ENCODE results near the gene P2RY13.

- TF ChIP-seq, protein P1, sequence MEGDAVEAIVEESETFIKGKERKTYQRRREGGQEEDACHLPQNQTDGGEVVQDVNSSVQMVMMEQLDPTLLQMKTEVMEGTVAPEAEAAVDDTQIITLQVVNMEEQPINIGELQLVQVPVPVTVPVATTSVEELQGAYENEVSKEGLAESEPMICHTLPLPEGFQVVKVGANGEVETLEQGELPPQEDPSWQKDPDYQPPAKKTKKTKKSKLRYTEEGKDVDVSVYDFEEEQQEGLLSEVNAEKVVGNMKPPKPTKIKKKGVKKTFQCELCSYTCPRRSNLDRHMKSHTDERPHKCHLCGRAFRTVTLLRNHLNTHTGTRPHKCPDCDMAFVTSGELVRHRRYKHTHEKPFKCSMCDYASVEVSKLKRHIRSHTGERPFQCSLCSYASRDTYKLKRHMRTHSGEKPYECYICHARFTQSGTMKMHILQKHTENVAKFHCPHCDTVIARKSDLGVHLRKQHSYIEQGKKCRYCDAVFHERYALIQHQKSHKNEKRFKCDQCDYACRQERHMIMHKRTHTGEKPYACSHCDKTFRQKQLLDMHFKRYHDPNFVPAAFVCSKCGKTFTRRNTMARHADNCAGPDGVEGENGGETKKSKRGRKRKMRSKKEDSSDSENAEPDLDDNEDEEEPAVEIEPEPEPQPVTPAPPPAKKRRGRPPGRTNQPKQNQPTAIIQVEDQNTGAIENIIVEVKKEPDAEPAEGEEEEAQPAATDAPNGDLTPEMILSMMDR (IDR thresholded peaks at IDR 0.05), result no peak
- no peak for TF ChIP-seq POLR2A (IDR thresholded peaks at IDR 0.05)
Observed at GRCh38 chr3:151345859-151346258, 16.5 kb upstream of the P2RY13 start.

All from heart left ventricle (tissue), 13 donors.